A673 (cell line): ENCODE measurements around the gene GADL1.

Source experiments
- EZH2 ChIP-seq: fragments of 200-600 bp; sonication (generic); IDR thresholded peaks from 2 replicates; pipeline ENCODE4 v1.6.1; 2017; ENCODE audit warnings: borderline replicate concordance, low read depth, mild to moderate bottlenecking, mixed read lengths, antibody characterized with exemption, low read length; ENCODE audit not compliant: poor library complexity, severe bottlenecking
- TF ChIP-seq, protein P1 (sequence below): fragments of 300-800, 200-600 bp; sonication (generic); conservative IDR thresholded peaks from 2 replicates; pipeline ENCODE4 v1.5.1; 2017; ENCODE audit warnings: low read depth, mild to moderate bottlenecking, antibody characterized with exemption, low read length, moderate library complexity, mixed read lengths

DNA sequence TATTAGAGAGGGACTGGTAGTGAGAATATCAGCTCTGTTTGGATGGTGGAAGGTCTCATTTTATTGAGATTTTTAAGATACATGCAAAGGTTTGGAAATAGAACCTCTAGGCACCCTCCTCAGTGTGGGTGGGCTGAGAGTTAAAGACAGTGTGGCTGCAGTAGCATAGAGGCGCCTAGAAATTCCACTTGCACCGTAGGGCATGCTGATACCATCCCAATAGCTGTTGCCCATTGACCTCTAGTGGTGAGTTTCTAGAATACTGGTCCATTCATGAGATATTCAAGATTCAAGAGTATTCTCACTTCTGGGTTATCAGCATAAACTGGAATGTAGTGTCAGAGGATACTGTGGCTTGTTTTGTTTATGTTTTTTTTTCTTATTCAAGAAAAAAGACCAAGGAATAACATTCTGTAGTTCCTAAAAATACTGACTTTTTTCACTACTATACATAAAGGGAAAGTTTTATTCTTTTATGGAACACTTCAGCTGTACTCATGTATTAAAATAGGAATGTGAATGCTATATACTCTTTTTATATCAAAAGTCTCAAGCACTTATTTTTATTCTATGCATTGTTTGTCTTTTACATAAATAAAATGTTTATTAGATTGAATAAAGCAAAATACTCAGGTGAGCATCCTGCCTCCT is 200.9 kb downstream of the GADL1 start:
- TF ChIP-seq, protein P1, sequence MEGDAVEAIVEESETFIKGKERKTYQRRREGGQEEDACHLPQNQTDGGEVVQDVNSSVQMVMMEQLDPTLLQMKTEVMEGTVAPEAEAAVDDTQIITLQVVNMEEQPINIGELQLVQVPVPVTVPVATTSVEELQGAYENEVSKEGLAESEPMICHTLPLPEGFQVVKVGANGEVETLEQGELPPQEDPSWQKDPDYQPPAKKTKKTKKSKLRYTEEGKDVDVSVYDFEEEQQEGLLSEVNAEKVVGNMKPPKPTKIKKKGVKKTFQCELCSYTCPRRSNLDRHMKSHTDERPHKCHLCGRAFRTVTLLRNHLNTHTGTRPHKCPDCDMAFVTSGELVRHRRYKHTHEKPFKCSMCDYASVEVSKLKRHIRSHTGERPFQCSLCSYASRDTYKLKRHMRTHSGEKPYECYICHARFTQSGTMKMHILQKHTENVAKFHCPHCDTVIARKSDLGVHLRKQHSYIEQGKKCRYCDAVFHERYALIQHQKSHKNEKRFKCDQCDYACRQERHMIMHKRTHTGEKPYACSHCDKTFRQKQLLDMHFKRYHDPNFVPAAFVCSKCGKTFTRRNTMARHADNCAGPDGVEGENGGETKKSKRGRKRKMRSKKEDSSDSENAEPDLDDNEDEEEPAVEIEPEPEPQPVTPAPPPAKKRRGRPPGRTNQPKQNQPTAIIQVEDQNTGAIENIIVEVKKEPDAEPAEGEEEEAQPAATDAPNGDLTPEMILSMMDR: peak; percentile 88
- TF ChIP-seq EZH2: no peak
